ES-I3 (cell line): Measurements from ENCODE around the gene GALNT13.

Experiments
- H3K36me3 ChIP-seq: 2 replicates; pipeline ENCODE4 v1.6.1; 2013; ENCODE audit warnings: mild to moderate bottlenecking, low read length, control low read depth, moderate library complexity; ENCODE audit not compliant: insufficient read depth
- H3K4me1 ChIP-seq: 2 replicates; pipeline ENCODE4 v1.6.1; 2013; ENCODE audit warnings: mild to moderate bottlenecking, control low read depth, low read length; ENCODE audit not compliant: insufficient read depth
- H3K9ac ChIP-seq: 2 replicates; pipeline ENCODE4 v1.6.1; 2013; ENCODE audit warnings: low read depth, mild to moderate bottlenecking, low read length, moderate library complexity
- H3K9me3 ChIP-seq: 2 replicates; pipeline ENCODE4 v1.6.1; 2013; ENCODE audit warnings: mild to moderate bottlenecking, low read length, moderate library complexity; ENCODE audit not compliant: control insufficient read depth, insufficient read depth

Gene GALNT13

GRCh38 chr2:153890576-153890975, 18.9 kb downstream of the GALNT13 start:
- no peak overlapping the region for H3K9ac ChIP-seq
- H3K9me3 ChIP-seq = no peaks in the 10 kb centered on the region
- H3K4me1 ChIP-seq = peaks cover 5% of the 10 kb centered on the region; the same call in 1 of the 2 replicates
- H3K36me3 ChIP-seq = no peaks in the 10 kb centered on the region

DNA sequence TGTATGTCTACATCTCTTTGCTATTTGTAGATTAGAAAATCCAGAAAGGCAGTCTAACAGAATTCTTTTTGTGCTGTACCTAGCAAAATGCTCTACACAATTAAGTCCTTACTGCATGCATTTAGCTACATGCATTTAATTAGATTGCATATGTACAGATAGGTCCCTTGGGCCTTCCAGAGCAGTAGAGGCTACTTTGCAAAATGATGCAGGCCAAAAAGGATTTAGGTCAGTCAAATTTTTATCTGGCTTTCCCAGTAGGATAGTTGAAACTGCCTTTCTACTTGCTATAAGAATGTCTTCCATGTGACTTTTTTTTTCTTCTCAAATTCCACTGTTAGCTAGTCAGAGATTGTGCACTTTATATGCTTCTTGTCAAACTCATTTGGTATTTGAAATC, 19.3 kb downstream of the GALNT13 start:
- no peaks in the 10 kb centered on the region for H3K9me3 ChIP-seq
- no peak overlapping the region for H3K9ac ChIP-seq

GRCh38 chr2:153912798-153913396, 41.2 kb downstream of the GALNT13 start:
- H3K9ac ChIP-seq = no peak overlapping the region
- H3K36me3 ChIP-seq = no peaks in the 10 kb centered on the region
- H3K9me3 ChIP-seq = no peaks in the 10 kb centered on the region; the same call in 1 of the 2 replicates
- no peaks in the 10 kb centered on the region for H3K4me1 ChIP-seq

More for the DNA sequence above, 19.3 kb downstream of the GALNT13 start:
- peaks cover 5% of the 10 kb centered on the region; the same call in 1 of the 2 replicates for H3K4me1 ChIP-seq
- H3K36me3 ChIP-seq = no peaks in the 10 kb centered on the region

DNA sequence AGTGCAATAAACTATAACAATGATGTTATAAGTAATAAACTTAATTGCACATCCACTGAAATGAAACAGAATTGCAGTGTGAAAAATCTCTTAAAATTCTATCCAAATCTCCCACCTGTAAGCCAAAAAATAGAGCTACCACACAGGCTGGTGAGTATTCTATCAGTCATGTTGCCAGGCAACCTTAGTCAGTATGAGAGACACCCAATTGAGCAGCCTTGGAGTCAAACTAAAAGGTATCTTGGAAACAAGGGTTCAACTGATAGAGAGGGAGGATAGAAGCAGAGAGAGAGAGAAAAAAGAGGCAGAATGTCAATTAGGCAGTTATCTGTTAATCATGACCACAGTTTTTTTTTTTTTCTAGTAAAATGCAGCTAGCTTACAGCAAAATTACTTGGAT, 45.8 kb downstream of the GALNT13 start:
- H3K9me3 ChIP-seq = no peaks in the 10 kb centered on the region
- no peaks in the 10 kb centered on the region for H3K36me3 ChIP-seq
- H3K4me1 ChIP-seq = no peaks in the 10 kb centered on the region
- no peak overlapping the region for H3K9ac ChIP-seq

DNA sequence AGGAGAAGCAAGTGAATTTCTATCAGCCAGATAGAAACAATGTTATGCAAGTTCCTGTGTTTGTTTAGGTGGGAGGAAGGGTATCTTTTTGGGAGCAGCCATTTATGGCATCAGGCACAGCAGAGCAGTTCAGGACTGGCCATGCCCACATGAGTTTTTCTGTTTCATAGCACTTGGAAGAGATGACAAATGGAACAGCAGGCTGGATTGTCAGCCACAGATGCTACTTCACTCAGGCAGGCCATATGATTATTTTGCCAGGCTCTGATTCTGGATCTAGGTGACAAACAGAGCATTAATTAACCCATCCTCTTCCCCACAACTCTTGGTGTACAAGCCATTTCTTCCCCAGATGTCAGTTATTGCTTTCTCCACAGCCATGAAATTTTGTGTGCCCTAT, 63.8 kb downstream of the GALNT13 start:
- no peak overlapping the region for H3K9ac ChIP-seq
- no peaks in the 10 kb centered on the region for H3K36me3 ChIP-seq
- no peaks in the 10 kb centered on the region for H3K9me3 ChIP-seq
- no peaks in the 10 kb centered on the region; the same call in 1 of the 2 replicates for H3K4me1 ChIP-seq

DNA sequence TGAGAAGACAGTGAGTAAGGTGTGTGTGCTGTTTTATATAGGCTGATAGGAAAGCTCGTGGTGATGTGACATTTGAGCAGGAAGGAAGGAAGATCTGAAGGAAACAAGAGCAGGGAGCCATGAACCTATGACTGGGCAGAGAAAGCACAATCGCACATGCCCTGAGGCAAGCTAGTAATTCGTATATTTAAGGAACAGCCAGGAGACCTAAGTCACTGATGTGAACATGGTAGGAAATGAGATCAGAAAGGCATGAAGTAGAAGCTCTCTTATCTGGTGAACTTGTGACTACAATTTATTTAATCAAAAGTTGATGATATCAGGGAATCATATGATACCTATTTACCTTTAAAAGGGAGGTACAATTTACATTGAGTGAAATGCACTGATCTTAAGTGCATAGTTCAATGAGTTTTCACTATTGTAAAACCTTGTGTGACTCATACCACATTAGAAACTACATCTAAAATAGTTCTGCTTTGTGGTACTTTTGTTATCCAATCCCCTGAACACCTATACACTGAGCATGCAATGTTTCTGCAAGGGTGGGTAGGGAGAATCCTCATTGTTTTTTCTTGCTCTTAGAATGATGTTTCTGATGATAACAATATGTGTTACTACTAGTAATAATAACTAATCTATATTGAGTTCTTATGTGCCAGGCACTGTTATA, 67.5 kb downstream of the GALNT13 start:
- Histone ChIP-seq H3K4me1 (peaks cover 4% of the 10 kb centered on the region; the same call in 1 of the 2 replicates), H3K9me3 (no peaks in the 10 kb centered on the region), H3K9ac (no peak overlapping the region), H3K36me3 (no peaks in the 10 kb centered on the region)

GRCh38 chr2:153940511-153940910, 68.8 kb downstream of the GALNT13 start:
- Histone ChIP-seq H3K36me3 (no peaks in the 10 kb centered on the region), H3K9ac (no peak overlapping the region), H3K4me1 (peaks cover 4% of the 10 kb centered on the region; the same call in 1 of the 2 replicates), H3K9me3 (no peaks in the 10 kb centered on the region)

GRCh38 chr2:153944800-153945199, 73.1 kb downstream of the GALNT13 start:
- H3K36me3 ChIP-seq = no peaks in the 10 kb centered on the region
- H3K9ac ChIP-seq = no peak overlapping the region
- H3K9me3 ChIP-seq = no peaks in the 10 kb centered on the region
- H3K4me1 ChIP-seq = 0 out of 2 replicates have a peak, but pooled peaks cover 4% of the 10 kb centered on the region

GRCh38 chr2:153946036-153946435, 74.3 kb downstream of the GALNT13 start:
- Histone ChIP-seq H3K36me3 (no peaks in the 10 kb centered on the region), H3K9me3 (no peaks in the 10 kb centered on the region), H3K4me1 (0 out of 2 replicates have a peak, but pooled peaks cover 3% of the 10 kb centered on the region), H3K9ac (no peak overlapping the region)

- H3K9me3 ChIP-seq = no peaks in the 10 kb centered on the region
- no peaks in the 10 kb centered on the region for H3K36me3 ChIP-seq
- H3K9ac ChIP-seq = no peak overlapping the region
- no peaks in the 10 kb centered on the region for H3K4me1 ChIP-seq
Observed at GRCh38 chr2:153953761-153954160, 82.0 kb downstream of the GALNT13 start.

DNA sequence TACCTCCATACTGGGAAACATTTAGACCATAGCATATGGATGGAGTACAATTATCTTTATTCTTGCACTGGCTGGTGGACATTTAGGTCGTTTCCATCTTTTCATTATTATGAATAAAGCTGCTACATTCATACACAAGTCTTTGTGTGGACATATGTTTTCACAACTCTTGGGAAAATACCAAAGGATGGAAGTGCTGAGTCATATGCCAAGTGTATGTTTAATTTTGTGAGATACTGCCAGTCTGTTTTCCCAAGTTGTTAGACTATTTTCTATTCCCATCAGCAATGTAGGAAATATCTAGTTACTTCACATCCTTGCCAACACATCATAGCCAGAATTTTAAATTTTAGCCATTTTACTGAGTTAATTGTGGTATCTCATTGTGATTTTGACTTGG, 91.5 kb downstream of the GALNT13 start:
- H3K4me1 ChIP-seq = no peaks in the 10 kb centered on the region
- H3K9me3 ChIP-seq = peaks cover 2% of the 10 kb centered on the region; the same call in 1 of the 2 replicates
- H3K9ac ChIP-seq = no peak overlapping the region
- no peaks in the 10 kb centered on the region for H3K36me3 ChIP-seq

DNA sequence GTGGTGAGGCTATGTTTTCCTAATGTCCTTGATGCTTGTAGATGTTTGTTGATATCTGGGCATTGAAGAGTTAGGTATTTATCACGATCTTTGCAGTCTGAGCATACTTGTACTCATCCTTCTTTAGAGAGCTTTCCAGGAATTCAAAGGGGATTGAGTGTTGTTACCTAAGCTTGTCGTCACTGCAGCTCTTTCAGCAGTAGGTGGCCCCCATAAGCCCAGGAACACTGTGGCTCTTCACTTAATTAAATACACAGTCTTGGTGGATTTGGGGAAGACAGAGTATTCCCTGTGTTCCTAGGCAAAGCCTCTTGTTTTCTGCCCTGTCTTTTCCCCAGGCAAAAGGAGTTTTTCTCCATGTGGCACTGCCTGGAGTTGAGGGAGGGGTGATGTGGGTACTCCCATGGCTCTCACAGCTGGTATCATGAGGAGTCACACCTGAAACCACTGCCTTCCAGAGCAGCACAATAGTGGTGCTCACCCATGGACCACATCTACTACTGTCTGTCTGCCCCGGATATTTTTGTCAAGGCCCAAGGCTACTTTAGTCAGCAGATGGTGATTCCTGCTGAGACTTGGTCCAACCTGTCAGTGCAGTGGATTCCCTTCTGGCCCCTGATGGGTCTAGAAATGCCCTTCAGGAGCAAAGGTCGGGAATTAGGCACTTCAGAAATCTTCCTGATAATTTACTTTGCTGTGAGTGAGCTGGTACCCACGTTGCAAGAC, 95.7 kb downstream of the GALNT13 start:
- H3K36me3 ChIP-seq = no peaks in the 10 kb centered on the region
- no peaks in the 10 kb centered on the region for H3K9me3 ChIP-seq
- H3K4me1 ChIP-seq = no peaks in the 10 kb centered on the region
- H3K9ac ChIP-seq = no peak overlapping the region

GRCh38 chr2:153971250-153971649, 99.5 kb downstream of the GALNT13 start:
- H3K9me3 ChIP-seq = no peaks in the 10 kb centered on the region
- H3K9ac ChIP-seq = no peak overlapping the region
- H3K36me3 ChIP-seq = no peaks in the 10 kb centered on the region
- no peaks in the 10 kb centered on the region for H3K4me1 ChIP-seq

- Histone ChIP-seq H3K9me3 (no peaks in the 10 kb centered on the region), H3K9ac (no peak overlapping the region), H3K4me1 (no peaks in the 10 kb centered on the region), H3K36me3 (no peaks in the 10 kb centered on the region)
Observed at GRCh38 chr2:153971855-153972254, 100.1 kb downstream of the GALNT13 start.

DNA sequence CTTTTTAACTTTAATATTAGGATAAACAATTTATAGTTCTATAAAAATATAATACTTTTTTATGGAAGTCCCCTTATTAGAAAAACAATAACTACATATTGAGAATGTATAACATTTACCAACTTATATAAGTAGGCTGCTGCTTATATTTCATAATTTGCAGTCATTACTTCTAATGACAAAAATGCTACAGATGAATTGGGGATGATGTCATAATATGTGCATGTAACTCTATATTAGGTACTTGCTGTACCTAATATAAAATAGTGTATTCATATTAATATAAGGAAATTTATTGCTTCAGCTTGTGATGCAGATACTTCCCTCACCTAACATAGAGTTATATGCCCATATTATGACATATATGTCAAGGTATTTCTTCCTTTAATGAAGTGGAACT, 100.7 kb downstream of the GALNT13 start:
- Histone ChIP-seq H3K9ac (no peak overlapping the region), H3K9me3 (no peaks in the 10 kb centered on the region), H3K4me1 (no peaks in the 10 kb centered on the region), H3K36me3 (no peaks in the 10 kb centered on the region)
